ENCODE results near the gene HOXB8. TPM values are rescaled to one million over a fixed set of nuclear protein-coding genes. Genes with fewer than 3 reads are reported as not detected.
A peak's percentile ranks its signal among the peaks of the same experiment; 100 is the strongest.

The HOXB8 gene
- total RNA-seq, 4 donors from 2014 or later, result 0.27 to 3.9 TPM; not detected in 2

DNA sequence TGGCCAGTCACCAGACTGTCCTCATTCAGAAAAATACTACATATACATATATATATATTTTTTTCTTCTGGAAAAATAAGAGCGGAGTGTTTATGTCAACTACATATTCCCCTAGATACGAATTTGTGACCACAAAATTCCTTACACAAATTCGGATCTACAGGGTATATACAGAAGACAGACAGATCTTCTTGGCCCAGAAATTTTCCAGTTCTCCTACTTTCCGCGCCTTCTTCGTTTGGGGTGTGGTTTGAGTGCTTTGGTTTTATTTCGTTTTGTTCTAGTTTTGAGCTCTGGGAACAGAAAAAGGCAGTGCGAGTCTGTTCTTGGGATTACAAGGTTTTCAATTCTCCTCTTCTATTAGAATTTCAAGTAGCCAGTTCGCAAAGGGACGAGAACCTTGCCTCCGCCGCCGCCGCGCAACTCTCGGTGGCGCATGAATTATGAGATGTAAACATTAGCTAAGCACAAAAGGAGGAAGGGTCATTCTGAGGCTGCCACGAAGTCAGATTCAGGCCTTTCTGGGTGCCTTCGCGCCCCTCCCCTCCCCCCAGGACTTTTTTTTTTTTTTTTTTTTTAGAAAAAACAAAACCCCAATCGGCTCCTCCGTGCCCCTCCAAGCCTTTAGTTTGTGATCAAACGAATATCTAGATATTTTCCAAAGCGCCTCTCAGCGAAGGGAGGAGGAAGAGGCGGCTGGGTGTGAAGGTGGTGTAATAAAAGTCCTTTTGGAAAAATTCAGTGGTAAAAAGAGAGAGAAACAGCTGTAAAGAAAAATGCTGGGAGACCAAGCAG is 35.1 kb downstream of the HOXB8 start:
- Histone ChIP-seq H3K9me3 (no peaks in the 10 kb centered on the region), H3K4me3 (peak overlapping the region in 1 of 2 donors; percentile 81), H3K4me1 (peaks cover 7 to 85% (median 8%) of the 10 kb centered on the region in 3 donors), H3K36me3 (no peaks in the 10 kb centered on the region), H3K27me3 (no peaks in the 10 kb centered on the region), H3K27ac (peak overlapping the region; percentile 91 to 98 (median 96))
- TF ChIP-seq EP300 (IDR thresholded peaks at IDR 0.05) (no peak), POLR2AphosphoS5 (IDR thresholded peaks at IDR 0.05) (peak; percentile 81)
- WGBS, 2 donors (ENCODE audit: low coverage in 1 of 2), result 59 to 67% methylated on average over 8 to 23 of the region's 26 CpGs
- ATAC-seq, result no peak

DNA sequence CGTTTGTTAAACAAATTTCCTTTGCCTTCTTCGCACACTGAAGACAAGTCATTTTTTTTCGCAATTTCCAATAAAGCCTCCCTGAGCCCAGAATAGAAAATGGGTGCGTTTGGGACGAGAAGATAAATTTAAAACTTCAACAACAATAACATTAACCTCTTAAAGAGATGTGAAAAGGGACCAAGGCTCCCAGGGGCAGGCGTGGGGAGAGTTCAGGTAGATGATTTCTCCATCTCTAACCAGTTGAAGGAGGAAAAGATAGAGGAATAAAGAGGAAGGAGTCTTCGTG is 35.7 kb downstream of the HOXB8 start:
- no peaks in the 10 kb centered on the region for H3K36me3 ChIP-seq
- peaks cover 7 to 85% (median 8%) of the 10 kb centered on the region in 3 donors for H3K4me1 ChIP-seq
- peak overlapping the region in 1 of 2 donors; percentile 81 for H3K4me3 ChIP-seq
- H3K9me3 ChIP-seq, result no peaks in the 10 kb centered on the region
- TF ChIP-seq EP300 (IDR thresholded peaks at IDR 0.05) (no peak), POLR2A (IDR thresholded peaks at IDR 0.05) (no peak), POLR2AphosphoS5 (IDR thresholded peaks at IDR 0.05) (no peak)
- TF ChIP-seq, protein P1, sequence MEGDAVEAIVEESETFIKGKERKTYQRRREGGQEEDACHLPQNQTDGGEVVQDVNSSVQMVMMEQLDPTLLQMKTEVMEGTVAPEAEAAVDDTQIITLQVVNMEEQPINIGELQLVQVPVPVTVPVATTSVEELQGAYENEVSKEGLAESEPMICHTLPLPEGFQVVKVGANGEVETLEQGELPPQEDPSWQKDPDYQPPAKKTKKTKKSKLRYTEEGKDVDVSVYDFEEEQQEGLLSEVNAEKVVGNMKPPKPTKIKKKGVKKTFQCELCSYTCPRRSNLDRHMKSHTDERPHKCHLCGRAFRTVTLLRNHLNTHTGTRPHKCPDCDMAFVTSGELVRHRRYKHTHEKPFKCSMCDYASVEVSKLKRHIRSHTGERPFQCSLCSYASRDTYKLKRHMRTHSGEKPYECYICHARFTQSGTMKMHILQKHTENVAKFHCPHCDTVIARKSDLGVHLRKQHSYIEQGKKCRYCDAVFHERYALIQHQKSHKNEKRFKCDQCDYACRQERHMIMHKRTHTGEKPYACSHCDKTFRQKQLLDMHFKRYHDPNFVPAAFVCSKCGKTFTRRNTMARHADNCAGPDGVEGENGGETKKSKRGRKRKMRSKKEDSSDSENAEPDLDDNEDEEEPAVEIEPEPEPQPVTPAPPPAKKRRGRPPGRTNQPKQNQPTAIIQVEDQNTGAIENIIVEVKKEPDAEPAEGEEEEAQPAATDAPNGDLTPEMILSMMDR (IDR thresholded peaks at IDR 0.05), result no peak
- no peak for ATAC-seq
- H3K27ac ChIP-seq, result peak overlapping the region; percentile 96 to 98 (median 97)
- H3K27me3 ChIP-seq, result no peaks in the 10 kb centered on the region
- 47 to 60% methylated on average over 7 of the region's 7 CpGs for WGBS, 2 donors (ENCODE audit: low coverage in 1 of 2)

DNA sequence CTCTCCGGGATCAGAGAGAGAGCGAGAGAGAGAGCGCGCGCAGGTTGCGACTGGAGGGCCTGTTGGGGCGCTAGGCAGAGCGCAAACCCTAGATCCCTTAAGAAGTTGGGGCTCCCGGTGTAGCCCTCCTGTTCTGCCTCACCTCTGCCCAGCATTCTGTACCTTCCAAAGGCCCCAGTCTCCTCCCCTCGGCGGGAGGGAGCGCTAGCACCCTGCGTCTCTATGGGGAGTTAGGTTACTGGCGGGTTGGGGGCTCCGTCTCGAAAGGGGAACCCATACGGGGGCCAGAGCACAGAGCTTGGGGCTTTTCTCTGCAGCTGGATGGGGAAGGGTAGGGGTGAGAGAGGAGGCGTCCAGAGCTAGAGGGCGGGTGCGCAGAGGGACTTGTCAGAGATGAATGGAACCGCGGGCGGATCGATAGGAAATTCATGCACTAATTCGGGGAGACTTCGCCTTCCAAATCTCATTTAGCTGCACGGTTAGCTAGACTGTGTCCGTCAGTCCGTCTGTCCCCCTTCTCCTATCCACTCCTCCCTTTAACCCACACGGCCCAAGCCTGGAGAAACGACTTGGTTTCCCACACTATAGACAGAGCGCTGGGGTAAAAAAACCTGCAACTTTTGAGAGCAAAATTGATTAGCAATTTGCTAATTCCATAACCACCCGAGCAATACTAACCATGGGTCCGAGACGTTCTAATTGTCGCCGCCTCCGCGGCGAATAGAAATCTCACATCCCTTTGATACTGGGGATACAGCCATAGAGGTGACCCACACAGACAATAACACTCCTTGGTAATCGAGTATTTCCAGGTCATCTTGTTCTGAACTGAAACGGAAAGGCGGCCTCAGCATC is 36.2 kb downstream of the HOXB8 start:
- Histone ChIP-seq H3K27me3 (no peaks in the 10 kb centered on the region), H3K9me3 (no peaks in the 10 kb centered on the region), H3K4me3 (peak overlapping the region; percentile 66 to 81), H3K27ac (peak overlapping the region; percentile 97 to 98 (median 97)), H3K36me3 (no peaks in the 10 kb centered on the region), H3K4me1 (peaks cover 7 to 85% (median 8%) of the 10 kb centered on the region in 3 donors)
- TF ChIP-seq EP300 (IDR thresholded peaks at IDR 0.05) (no peak), POLR2AphosphoS5 (IDR thresholded peaks at IDR 0.05) (no peak), POLR2A (IDR thresholded peaks at IDR 0.05) (no peak)
- TF ChIP-seq, protein P1 (IDR thresholded peaks at IDR 0.05), result no peak
- no peak for ATAC-seq
- 23 to 41% methylated on average over 21 to 22 of the region's 43 CpGs for WGBS, 2 donors (ENCODE audit: low coverage in 1 of 2)

DNA sequence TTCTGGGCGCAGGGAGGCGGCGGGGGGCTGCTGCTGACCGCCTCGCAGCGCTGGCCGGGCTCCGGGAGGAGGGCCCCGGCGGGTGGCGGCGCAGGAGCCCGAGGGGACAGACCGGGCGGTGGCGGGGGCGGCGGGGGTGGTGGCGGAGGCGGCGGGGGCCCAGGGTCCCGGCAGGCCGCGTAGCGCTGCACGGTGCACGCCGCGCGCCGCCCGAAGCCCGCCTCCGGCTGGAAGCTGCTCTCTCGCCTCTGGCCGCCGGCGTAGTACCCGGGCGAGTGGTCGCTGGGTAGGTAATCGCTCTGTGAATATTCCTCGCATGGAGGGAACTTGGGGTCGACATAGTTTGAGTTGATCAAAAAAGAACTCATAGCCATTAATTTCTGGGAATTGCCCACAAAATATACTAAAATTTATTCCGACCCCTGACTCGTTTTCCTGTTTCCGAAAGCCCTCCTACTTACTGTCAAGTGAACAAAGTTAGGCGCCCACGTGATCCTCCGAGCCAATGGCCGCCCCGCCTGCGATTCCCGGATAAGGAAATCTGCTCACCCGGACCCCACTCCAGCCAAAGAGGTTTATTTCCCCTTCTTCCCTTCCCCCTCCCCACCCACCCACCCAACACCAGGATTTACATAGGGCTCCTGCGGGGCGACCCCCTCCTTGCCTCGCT is 37.0 kb downstream of the HOXB8 start, which contains the start of gene HOXB4:
Gene HOXB4, minus strand, starts transcription at position 405 of the 670 bp plus-strand sequence. Its CDS starts 31 bp downstream, at position 374.
- 0 to 1% methylated on average over 11 of the region's 58 CpGs for whole genome bisulfite sequencing, 2 donors (ENCODE audit: low coverage in 1 of 2)
- Histone ChIP-seq H3K27ac (peak within 1 kb of the TSS; percentile 97 to 98 (median 97)), H3K36me3 (no peaks in the 10 kb centered on the region), H3K27me3 (no peaks in the 10 kb centered on the region), H3K9me3 (no peaks in the 10 kb centered on the region), H3K4me1 (peaks cover 7 to 85% (median 8%) of the 10 kb centered on the region in 3 donors), H3K4me3 (peak within 1 kb of the TSS; percentile 66 to 81)
- peak; percentile 66 for ATAC-seq
- TF ChIP-seq POLR2AphosphoS5 (IDR thresholded peaks at IDR 0.05), result peak; percentile 36
- TF ChIP-seq, protein P1 (IDR thresholded peaks at IDR 0.05), result no peak
